ENCODE measurements around the gene LGALS9.

- TF ChIP-seq CTCF (IDR thresholded peaks at IDR 0.05; ENCODE audit: low read depth, low read length) (no peak), EZH2phosphoT487 (IDR thresholded peaks at IDR 0.05; ENCODE audit: low read depth) (no peak)
Measured at GRCh38 chr17:27690882-27691281, 59.9 kb downstream of the LGALS9 start.
